Transverse colon (tissue), 4 donors: ENCODE measurements around the gene ABHD11.

Experiments used
- POLR2AphosphoS5 ChIP-seq, 3 donors: sonication (generic); formaldehyde crosslinking; IDR thresholded peaks; one replicate each; pipeline ENCODE4 v1.6.1; 2016; ENCODE audit warnings: antibody characterized with exemption in 3 of 3
- TF ChIP-seq, protein P1 (sequence below), 5 experiments: fragments of 200-600 bp in 3 of 5; fragments of 450-650 bp in 2 of 5; sonication (generic) in 3 of 5; IDR thresholded peaks; 1 replicate in 2 of 5; 2 replicates in 3 of 5; pipeline ENCODE4 v1.5.1; 2016 to 2017; ENCODE audit warnings: antibody characterized with exemption in 5 of 5, inconsistent platforms in 3 of 5, mild to moderate bottlenecking in 2 of 5, moderate library complexity in 1 of 5

- peak in 1 of 3 donors; percentile 2 for TF ChIP-seq POLR2AphosphoS5 (IDR thresholded peaks at IDR 0.05)
- TF ChIP-seq, protein P1, sequence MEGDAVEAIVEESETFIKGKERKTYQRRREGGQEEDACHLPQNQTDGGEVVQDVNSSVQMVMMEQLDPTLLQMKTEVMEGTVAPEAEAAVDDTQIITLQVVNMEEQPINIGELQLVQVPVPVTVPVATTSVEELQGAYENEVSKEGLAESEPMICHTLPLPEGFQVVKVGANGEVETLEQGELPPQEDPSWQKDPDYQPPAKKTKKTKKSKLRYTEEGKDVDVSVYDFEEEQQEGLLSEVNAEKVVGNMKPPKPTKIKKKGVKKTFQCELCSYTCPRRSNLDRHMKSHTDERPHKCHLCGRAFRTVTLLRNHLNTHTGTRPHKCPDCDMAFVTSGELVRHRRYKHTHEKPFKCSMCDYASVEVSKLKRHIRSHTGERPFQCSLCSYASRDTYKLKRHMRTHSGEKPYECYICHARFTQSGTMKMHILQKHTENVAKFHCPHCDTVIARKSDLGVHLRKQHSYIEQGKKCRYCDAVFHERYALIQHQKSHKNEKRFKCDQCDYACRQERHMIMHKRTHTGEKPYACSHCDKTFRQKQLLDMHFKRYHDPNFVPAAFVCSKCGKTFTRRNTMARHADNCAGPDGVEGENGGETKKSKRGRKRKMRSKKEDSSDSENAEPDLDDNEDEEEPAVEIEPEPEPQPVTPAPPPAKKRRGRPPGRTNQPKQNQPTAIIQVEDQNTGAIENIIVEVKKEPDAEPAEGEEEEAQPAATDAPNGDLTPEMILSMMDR (IDR thresholded peaks at IDR 0.05), result no peak
Measured at GRCh38 chr7:73736885-73737284, 1.7 kb downstream of the ABHD11 start.
